Measurements from ENCODE around the gene SEMA6D.

DNA sequence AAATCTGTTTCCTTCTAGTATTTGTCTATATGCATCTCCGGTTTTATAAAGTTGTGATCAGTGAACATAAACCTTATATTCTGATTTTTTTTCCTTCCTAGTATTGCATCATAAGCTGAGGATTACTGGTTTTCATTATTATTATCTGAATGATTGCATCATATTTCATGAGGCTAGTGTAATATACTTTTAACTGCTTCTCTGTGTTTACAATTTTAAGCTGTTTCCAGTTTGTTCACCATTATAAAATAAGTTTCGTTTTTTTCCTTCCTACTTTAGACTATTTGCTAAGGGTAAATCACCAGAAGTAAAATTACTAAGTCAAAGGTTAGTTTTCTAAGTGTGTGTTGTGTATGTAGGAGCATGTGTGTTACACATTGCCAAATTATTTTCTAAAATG is 20.2 kb downstream of the SEMA6D start:
- TF ChIP-seq, protein P1, sequence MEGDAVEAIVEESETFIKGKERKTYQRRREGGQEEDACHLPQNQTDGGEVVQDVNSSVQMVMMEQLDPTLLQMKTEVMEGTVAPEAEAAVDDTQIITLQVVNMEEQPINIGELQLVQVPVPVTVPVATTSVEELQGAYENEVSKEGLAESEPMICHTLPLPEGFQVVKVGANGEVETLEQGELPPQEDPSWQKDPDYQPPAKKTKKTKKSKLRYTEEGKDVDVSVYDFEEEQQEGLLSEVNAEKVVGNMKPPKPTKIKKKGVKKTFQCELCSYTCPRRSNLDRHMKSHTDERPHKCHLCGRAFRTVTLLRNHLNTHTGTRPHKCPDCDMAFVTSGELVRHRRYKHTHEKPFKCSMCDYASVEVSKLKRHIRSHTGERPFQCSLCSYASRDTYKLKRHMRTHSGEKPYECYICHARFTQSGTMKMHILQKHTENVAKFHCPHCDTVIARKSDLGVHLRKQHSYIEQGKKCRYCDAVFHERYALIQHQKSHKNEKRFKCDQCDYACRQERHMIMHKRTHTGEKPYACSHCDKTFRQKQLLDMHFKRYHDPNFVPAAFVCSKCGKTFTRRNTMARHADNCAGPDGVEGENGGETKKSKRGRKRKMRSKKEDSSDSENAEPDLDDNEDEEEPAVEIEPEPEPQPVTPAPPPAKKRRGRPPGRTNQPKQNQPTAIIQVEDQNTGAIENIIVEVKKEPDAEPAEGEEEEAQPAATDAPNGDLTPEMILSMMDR (IDR thresholded peaks at IDR 0.05): no peak
- TF ChIP-seq POLR2A (IDR thresholded peaks at IDR 0.05): no peak
- no peak for TF ChIP-seq POLR2AphosphoS5 (IDR thresholded peaks at IDR 0.05)
- no peak for TF ChIP-seq EP300 (IDR thresholded peaks at IDR 0.05)
